CD4-positive, alpha-beta T cell treated with Interleukin-17A for 1 hour (primary cell): ENCODE data around the gene SERPINB5.
"Not testable (repeated sequence)": the region's sequence is repeated elsewhere in the genome, so short reads cannot be mapped to it uniquely, and the experiment has no call there.

Source experiments
- DNase-seq: peaks from one replicate; pipeline ENCODE4 v3.0.0-alpha.2; 2020

SERPINB5 gene, protein sequence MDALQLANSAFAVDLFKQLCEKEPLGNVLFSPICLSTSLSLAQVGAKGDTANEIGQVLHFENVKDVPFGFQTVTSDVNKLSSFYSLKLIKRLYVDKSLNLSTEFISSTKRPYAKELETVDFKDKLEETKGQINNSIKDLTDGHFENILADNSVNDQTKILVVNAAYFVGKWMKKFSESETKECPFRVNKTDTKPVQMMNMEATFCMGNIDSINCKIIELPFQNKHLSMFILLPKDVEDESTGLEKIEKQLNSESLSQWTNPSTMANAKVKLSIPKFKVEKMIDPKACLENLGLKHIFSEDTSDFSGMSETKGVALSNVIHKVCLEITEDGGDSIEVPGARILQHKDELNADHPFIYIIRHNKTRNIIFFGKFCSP

DNA sequence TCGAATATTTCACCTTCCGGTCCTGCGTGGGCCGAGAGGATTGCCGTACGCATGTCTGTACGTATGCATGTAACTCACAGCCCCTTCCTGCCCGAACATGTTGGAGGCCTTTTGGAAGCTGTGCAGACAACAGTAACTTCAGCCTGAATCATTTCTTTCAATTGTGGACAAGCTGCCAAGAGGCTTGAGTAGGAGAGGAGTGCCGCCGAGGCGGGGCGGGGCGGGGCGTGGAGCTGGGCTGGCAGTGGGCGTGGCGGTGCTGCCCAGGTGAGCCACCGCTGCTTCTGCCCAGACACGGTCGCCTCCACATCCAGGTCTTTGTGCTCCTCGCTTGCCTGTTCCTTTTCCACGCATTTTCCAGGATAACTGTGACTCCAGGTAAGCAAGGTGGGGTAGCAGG is at the start of gene SERPINB5:
SERPINB5 (plus strand) TSS at position 291 of the 400 bp plus-strand sequence. CDS start 7,471 bp downstream, outside the sequence.
- DNase-seq: no peak

DNA sequence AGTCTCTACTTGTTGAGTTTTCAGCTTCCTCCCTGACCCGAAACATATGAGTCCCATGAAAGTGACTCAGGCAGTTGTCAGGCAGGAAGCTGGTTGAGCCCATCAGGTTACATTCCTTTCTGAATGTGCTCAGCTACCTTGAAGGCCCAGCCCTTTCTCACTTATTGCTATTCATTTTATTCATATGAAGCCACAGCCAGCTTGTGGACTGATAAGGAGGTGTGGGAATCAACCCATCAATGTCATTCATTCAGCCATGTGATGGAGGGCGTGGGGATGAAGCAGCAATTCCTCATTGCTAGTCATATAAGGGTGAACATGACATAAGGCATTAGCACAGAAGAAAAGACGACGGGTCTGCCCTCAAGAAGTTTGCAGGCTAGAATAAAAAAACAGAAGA is 49.2 kb upstream of the SERPINB5 start:
- no peak for DNase-seq

DNA sequence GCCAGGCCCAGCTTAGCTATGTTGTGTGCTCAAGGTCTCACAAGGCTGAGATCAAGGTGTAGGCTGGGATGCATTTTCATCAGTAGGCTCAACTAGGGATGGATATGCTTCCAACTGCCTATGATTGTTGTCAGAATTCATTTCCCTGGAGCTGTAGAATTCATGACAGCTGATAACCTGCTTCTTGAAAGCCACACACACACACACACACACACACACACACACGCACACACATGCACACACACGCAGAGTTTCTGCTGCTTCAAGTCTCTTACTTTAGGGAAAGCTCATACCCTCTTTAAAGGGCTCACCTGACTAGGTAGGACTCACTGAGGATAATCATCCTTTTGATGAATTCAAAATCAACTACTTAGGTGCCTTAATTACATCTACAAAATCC is 46.2 kb upstream of the SERPINB5 start:
- DNase-seq: no peak

DNA sequence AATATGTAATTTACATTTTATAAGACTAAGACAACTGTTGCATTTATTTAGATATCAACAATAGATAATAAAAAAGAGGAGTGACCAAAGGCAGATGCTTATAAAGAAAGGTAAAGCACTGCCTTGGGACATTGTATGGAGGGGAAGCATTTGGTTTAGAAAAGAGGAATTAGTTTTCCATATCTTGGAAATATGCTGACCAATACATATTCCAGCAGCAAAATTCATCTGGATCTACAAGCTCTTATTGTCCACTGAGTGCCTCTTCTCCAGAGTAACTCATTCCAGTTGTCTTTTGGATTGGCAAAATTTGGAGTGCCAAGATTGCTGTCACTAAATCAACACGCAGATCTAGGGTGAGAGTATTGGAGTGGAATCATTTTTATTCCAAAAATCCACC is 45.6 kb upstream of the SERPINB5 start:
- DNase-seq: no peak

DNA sequence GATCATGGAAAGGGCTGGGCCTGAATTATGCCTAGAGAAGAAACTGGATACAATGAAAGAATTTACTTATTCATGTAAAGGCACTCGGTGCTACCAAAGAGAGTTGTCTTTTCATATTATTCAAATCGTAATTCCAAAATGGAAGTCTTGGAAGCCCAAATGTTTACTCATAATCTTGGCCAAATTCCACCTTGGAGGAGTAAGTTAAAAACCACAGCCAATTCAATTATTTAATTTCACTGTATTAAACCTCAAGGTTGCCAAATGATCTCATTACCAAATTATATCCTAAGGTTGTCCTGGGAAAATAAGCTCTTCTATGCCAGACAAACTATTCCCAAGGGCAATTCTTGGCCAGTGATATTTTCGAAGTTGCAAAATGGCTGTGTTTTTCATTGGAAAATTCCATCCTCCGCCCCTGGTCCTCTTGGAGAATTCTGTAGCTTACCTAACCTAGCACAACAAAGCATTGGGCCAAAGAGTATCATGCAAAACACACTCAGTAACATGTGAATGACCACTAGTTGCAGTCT is 43.4 kb upstream of the SERPINB5 start:
- no peak for DNase-seq

DNA sequence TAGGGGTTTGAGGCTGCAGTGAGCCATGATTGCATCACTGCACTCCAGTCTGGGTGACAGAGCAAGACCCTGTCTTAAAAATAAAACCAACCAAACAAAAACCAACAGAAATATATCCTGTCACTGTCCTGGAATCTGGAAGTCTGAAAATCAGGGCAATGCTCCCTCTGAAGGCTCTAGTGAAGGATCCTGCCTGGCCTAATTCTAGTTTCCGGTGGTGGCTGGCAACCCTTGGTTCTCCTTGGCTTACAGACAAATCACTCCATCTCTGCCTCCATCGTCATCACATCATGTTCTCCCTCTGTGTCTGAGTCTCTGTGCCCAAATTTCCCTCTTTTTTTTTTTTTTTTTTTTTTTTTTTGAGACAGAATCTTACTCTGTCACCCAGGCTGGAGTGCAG is 38.6 kb upstream of the SERPINB5 start:
- DNase-seq: no peak

DNA sequence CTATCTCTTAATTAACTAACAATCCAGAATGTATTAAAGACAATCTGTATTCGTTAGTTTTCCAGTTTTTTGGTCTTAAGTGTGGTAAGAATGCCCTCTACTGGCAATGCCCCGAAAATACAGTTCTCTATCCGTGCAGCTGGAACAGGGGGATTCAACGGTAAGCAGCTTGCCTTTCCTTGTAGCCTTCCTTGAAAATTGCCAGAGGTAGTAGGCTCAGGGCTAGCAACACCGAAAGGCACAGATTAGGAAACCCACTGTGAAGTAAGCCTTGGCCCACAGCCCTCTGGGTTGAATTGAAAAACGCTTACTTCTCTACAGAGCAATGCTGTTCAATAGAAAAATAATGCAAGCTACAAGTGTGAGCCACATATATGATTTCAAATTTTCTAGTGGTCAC is 37.4 kb upstream of the SERPINB5 start:
- peak; percentile 72 for DNase-seq

DNA sequence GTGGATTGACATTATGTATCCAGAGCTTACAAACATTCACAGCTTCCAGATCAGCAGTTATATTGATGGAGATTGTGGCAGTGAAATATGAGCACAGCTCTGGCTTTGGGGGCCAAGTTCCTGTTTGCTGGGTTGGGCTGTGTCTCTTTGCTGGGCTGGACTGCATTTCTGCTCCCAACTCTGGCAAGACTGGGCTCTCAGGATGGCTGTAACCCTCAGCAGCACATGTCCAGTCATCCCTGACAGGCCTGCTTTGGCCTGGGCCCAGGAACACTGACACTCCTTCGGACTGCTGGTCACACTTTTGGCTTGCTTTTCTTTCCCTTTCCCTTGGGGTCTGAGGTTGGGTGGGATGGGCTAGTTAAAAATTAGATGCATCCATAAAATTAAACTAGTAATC is 36.5 kb upstream of the SERPINB5 start:
- DNase-seq: no peak

DNA sequence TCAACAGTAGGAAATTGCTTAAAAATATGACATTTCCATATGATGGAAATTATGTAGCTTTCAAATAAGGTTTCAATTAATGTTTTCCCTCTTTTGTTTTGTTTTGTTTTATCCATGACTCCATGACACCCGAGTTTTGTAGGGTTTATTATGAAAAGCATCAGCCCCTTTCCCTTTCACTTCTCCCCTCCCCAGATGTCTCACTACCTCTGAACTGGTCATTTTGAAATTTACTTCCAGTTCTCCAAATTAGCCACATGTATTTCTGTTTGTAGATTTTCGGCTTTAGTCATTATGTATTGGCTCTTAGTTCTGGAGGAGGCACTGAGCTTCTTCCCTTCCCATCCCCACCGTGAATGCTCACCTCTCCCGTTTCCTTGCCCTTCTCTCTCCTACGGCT is 35.9 kb upstream of the SERPINB5 start:
- no peak for DNase-seq

DNA sequence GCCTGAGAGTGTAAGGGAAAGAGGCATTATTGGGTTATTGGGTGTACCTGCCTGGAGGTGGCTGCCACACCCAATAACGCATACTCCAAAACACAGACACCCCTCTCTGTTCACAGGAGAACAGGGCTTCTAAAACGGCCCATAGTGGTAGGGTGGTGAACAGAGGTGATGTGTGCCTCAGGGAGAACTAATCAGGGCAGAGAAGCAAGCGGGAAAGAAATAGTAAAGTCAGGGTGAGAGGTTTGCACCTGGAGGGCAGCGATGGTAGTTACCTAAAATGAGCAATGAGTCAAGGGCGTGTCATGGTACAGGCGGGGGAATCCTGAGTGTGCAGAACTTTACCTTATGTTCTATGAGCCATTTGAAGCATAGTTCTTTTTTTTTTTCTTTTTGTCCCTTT is 32.9 kb upstream of the SERPINB5 start:
- no peak for DNase-seq

DNA sequence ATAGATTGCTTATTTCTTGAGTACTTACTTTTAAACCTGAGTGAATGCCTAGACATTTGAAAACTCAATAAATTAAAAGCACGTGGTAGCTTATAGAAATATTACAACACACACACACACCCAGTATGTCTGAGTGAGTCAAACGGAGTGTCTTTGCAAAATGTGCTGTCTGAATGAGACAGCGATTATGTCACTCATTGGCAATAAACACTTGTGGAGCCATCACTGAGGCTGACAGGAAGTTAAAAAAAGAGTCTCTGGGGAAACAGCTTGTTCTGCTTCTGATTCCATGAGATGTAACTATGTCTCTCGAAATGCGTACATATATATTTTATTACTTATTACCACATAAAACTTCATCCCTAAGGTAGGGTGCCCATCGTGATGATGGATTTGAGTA is 32.2 kb upstream of the SERPINB5 start:
- peak; percentile 26 for DNase-seq

DNA sequence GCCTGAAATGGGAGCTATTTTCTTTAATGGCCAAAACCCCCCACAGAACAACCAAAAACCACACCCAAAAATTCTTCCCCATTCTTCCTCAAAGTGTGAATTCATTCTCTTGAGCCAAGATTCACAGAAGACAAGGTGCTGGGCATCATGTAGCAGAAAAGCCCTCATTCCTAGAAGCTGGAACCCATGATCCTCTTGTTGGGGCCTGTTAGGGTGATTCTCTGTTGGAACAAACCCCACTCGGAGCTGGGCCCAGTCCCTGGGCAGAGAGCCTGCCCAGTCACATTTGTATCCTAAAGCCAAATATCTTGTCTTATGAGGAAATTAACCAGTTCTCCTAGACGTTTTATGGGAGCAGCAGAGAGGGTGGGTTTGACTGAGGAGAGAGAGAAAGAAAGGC is 31.7 kb upstream of the SERPINB5 start:
- DNase-seq: no peak

DNA sequence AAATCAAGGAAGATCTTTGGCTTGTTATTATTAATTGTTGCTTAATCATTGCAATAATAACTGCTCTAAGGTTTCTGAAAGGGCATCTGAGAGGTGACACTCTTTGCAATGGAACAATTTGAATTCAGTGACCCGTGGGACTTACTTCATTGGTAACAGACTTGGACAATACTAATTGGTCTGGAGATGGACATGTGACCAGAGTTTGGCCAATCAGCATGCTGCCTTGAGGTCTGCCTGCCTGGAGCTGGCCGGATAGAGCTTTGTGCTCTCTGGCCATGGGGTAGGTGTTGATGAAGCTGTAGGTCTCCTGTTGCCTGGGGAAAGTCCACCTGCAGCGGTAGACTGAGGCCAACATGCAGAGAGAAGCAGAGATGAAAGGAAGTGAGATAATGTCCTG is 30.5 kb upstream of the SERPINB5 start:
- DNase-seq: no peak

DNA sequence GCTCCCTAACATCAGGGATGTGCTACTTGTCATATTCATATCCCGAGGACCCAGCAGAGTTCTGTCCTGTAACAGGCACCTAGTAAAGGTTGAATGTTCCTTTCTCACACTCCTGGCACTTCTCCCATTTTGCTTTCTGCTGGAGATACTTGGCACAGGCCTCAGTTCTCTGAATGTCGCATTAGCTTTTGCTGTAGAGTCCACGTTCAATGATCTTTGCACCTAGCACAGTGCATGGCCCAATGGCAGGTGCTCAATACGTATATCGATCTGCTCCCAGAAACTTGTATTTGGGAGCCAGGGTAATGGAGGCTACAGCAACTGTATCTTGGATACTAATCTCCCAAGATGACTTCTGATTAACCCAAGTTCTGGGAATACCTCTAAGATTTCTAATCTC is 29.7 kb upstream of the SERPINB5 start:
- DNase-seq: no peak

DNA sequence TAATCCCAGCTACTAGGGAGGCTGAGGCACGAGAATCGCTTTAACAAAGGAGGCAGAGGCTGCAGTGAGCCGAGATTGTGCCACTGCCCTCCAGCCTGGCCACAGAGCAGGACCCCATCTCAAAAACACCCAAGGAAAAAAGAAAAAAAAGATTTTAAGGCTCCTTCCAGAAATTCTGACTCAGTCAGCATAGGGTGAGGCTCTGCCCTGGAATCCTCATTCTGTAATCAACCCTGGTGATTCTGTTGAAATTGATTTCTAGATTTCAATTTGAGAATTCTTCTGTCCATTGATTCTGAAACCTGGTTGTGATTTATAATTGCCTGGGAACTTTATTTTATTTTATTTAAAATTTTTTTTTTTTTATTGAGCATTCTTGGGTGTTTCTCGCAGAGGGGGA is 27.3 kb upstream of the SERPINB5 start:
- no peak for DNase-seq

DNA sequence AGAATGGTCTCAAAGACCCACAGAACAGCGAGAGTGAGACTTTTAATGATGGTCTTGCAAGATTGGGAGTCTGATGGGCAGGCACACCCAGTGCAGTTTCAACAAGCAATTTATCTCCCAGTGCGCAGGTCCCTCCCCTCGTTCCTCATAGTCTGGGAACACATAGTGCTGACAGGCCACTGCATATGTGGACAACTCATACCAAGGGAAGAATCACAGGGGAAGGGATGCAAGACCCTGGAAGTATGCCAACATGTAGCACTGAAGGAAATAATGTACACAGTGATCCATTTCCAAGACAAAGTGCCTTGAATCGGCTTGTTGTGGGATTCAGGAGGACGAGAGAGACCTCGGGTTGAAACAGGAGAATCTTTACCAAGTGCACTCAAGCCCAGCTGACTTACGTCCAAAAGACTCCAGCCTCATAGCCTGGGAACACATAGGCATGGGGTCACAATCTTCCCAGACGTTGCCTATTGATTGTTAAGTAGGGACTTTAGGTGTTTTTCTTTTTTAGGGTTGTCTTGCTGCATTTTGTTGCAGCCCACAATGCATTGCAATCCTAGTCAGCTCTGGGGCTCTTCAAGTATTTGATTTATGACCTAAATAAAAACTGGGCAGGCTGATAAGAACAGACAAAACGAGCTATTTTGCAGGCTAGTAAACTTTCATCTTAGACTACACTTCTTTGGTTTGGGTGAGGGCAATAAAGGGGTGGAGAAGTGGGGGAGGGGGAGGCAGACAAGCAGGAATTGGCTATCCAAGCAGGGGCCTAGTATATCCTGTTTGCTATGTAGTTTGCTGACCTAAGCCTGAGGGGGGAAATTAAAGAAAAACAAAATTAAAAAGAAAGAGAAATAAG is 24.7 kb upstream of the SERPINB5 start:
- no peak for DNase-seq

DNA sequence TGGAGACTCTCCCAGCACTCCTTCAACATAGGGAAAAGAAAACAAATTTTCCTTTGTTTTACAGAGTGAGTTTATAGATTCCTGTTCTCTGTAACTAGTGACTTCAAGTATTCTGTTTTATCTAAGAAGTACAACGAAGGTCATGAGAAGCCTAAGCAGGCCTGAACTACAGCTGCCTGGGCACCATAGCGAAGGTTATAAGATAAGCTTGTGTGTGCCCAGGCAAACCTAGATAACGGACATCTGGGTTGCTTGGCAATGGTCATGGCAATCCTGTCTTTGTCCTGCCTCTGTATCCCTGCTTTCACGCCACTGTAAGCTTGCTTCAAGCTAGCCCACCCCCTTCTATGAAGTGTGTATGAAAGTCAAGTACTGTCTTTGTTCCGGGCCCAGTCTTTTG is 24.0 kb upstream of the SERPINB5 start:
- DNase-seq: not testable (repeated sequence)

DNA sequence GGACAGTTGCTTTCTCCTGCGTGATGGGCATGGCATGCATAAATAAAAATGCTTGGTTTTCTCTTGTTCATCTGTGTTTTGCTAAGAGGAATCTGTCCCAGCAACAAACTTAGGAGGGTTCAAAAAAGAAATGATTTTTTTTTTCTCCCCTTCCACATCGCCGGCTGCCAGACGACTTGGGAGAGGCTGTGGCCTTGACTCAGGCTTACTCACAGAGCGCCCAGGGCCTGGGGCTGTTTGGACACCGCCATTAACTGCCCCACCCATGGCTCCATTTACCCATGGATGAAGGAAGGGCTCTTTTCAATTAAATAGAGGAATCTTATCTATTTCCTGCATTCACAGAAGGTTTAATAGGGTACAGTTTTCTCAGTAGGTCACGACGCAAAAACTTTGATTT is 22.3 kb upstream of the SERPINB5 start:
- no peak for DNase-seq

DNA sequence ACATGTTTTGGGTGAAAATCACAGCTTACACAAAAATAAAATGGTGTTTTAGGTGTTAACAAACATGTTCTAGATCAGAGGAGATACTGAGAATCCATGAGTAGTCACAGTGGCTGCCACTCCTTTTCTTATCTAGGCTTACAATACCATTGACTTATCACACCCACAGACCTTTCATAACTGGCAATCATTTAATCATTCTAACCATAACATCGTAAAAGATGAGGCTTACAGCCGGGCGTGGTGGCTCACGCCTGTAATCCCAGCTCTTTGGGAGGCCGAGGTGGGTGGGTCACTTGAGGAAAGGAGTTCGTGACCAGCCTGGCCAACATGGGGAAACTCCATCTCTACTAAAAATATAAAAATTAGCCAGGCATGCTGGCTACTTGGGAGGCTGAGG is 18.8 kb upstream of the SERPINB5 start:
- no peak for DNase-seq

DNA sequence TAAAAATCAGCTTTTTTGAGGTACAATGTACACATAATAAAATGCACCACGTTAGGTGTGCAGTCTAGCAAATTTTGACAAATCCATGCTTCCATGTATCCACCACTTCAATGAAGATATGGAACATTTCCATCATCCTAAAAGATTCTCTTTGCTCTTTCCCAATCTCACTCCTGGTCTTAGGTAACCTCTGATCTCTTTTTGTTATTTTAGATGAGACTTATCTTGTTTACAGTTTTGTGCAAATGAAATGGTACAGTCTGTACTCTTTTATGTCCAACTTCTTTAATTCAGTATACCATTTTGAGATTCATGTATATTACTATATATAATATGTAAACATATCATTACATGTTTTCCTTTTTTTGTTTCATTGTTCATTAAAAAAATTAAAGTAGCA is 16.3 kb upstream of the SERPINB5 start:
- DNase-seq: no peak

DNA sequence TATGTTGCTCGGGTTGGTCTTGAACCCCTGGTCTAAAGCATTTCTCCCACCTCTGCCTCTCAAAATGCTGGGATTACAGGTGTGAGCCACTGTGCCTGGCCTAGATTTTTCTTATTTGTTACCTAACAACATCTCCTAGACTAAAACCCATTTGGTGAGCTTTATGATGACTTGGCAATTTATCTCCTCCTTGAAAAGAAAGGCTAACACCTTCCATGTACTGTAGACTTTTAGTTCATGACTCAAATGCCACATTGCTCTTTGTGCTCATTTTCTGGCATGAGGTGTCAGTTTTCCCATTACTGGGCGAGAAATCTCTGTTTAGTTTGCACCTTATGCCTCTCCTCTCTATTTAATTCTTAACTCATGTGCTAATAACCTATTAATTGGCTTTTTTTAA is 12.3 kb upstream of the SERPINB5 start:
- no peak for DNase-seq

DNA sequence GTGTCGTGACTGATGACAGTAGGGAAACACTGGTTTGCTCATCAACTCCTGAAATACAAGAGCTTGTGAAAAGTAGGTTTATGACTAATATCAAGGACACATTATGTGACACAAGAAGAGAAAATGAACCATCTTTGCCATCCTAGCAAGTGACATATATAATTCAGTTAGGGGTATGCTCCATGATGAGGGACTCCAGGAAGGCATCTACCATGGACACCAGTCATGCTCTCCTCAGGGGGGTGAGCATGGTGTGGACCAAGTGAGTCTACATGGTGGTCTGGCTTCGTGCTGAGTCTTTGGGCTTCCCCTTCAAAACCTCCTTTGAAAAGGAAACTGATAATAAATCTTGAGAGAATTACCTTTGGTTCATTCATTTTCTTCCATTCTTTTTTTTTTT is 11.7 kb upstream of the SERPINB5 start:
- no peak for DNase-seq

DNA sequence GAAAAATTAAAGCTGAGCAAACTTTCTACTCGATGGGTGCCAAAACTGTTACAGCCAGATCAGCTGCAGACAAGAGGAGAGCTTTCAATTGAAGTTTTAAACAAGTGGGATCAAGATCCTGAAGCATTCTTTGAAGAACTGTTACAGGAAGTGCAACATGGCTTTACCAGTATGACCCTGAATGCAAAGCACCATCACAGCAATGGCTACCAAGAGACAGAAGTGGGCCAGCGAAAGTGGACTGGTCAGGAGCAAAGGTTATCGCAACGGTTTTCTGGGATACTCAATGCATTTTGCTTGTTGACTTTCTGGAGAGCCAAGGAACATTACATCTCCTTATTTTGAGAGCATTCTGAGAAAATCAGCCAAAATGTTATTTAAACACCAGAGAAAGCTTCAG is 9.1 kb upstream of the SERPINB5 start:
- DNase-seq: no peak

DNA sequence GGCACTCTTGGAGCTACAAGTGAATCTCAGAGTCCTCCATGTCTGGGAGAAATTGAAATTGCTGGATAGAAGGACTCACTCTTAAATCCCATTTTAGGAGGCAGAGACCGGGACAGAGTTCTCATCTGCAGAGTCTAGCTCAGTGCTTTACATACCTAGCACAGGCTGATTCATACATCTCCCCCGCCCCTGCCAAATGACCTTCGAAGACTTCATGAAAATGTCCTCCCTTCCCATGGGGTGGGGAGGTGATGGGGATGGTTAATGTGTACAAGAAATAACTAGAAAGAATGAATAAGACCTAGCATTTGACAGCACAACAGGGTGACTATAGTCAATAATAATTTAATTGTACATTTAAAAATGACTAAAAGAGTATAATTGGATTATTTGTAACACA is 8.2 kb upstream of the SERPINB5 start:
- DNase-seq: no peak
